GM19397 (cell line): ENCODE data around the gene PRKCA.
"Not testable (repeated sequence)": the region's sequence is repeated elsewhere in the genome, so short reads cannot be mapped to it uniquely, and the experiment has no call there.

ENCODE experiments used
- ATAC-seq: cut with Tn5 transposase; IDR thresholded peaks from one replicate; pipeline ENCODE4 v1.9.1; 2021; ENCODE audit warnings: mild to moderate bottlenecking, moderate library complexity; ENCODE audit not compliant: unreplicated experiment

The PRKCA gene

DNA sequence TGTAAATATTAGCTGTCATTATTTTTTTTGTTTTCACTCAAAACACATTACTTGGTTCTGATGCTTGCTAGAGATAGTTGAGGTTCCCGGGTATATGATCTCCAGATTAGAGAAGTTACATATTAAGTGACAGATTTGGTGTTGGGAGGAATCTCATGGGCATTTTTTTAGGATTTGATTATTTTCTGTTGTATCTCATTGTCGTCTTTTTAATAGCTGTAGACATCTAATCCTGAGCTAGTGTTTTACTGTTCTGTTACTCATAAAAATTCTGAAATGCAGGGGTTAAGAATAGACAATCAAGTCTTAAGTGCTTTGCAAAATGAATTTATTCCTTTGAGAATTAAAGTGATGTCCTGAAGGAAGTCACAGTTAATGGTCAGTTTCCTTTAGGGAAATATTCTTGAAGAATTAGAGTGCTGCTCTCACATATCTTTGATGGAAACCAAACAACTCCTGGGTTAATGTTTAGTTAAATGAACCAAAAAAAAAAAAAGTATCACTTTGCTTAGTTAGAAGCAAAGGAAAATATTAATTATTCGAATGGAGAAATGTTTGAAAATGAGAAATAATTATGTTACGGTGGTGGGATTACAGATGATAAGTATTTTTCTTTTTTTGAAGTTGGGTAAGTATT, 280.8 kb downstream of the PRKCA start:
- no peak for ATAC-seq

DNA sequence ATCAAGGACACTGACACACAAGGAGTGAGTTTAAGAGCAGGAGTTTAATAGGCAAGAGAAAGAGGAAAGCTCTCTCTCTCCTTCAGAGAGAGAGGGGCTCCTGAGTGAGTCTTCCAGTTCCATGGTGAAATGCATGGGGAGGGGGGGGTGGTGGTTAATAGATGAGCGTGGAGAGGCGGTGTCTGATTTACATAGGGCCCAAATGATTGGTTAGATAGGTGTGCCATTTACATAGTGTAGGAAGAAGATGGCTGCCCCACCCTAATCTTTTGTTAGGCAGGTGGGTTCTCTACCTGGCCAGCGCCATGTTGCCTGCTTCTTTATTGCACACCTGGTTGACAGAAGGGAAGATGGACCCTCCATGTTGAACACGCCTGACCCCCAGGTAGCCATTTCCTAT, 282.5 kb downstream of the PRKCA start:
- ATAC-seq, result no peak

DNA sequence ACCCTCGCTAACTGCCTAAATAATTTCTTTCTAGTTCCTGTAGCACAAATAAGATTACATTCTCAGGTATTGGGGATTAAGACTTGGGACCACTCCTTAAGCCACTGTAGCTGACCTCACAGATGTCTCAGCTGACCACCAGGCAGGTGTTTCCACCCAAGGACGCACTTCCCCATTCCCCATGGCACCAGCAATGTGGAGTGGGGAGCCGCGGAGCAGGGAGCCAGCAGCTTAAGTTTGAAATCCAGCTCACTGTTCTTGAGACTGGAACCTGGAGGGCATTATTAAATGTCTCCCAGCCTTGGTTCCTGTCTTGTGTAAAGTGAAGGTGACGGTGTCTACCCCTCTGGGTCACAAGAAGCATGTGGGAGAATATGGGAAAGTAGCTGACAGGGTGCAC, 283.1 kb downstream of the PRKCA start:
- no peak for ATAC-seq

DNA sequence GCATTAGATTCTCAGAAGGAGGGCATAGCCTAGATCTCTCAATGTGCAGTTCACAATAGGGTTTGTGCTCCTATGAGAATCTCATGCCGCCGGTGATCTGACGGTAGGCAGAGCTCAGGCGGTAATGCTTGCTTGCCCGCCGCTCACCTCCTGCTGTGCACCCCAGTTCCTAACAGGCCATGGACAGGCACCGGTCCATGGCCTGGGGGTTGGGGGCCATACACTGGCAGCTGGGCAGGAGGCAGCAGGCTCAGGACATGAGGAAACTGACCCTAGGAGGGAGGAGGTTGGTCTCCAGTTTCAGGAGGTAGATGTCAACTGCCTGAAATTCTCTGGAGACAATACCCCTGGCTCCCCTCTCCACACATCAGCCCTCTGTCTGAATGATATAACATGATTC, 287.5 kb downstream of the PRKCA start:
- no peak for ATAC-seq

DNA sequence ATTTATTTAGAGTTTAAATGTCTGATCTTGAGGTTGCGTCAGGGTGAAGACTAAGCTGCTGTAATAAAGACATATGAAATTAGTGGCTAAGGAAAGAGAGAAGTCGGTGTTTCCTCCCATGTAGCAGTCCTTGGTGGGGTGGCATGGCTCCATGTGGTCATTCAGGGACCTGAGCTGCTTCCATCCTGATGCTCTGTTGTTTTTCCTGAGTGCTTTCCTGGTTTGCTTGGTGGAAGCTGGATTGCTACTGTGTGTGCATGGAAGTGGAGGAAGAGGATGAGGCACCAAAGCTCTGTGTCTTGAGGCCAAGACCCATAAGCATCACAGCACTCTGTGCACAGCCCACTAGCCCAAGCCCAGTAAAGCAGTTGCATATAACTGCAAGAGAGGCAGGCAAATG, 290.7 kb downstream of the PRKCA start:
- no peak for ATAC-seq

DNA sequence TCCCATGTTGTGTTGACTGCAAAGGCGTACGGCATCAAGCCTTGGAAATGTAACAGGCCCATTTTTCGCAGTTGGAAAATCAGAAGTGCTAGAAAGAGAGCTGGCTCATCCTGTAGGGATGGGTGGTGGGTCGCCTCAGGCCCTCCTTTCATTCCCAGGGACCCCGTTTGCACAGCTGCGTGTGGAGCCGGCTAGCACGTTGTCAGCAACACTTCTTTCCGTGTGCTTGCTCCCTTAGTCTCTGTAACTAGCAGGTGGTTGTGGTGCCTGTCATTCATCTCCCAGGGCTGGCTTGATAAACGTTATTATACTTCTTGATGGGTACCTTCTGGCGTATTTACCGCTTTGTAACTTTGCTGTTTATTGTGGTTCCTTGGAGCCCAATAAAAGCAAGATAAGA, 293.5 kb downstream of the PRKCA start:
- no peak for ATAC-seq

DNA sequence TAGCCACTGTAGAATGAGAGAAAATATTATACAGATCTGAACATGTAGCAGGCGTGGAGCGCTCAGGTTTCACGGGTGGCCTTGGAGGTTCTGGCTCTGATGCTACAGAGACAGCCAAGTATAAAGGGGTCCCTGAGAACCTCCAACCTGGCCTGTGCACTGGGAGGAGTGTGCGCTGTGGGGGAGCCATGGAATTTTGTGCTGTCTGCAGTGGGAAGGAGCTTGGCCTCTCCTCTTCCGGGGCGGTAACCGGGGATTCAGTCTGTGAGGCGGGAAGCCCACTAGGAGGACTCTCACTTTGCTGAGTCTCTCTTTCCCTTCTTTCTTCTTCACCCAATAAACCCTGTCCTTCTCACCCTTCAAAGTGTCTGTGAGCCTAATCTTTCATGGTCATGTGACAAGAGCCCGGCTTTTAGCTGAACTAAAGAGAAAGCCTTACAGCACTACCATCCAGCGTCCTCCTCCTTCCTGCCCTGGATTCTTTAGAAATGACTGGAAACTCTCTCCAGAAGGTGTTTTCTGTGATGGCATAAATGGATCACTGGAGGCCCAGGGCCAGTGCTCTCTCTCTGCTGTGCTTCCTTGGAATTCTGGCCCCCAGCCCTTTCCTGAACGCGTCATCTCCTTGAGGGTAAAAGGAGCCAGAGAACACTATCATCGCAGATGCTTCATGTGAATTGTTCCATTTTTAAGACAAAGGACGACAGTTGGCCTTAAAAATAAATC, 300.4 kb downstream of the PRKCA start:
- no peak for ATAC-seq

DNA sequence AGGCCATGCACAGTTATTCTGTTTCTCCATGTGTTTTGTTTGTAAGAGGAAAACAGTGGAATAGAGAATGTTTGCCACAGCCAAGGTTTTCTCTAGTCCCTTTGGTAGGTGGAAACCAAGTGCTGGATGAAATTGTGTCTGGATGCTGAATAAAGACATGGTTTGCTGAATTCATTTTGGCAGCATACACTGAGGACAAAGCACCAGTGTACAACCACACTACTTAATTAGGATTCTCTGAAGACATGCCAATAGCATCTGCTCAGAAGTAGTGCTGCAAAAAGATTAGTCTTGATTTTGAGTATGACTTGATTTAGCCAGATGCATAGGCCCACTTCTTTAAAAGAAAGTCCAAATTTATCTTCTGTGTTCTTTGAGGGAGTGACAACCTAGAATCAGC, 302.0 kb downstream of the PRKCA start:
- no peak for ATAC-seq

DNA sequence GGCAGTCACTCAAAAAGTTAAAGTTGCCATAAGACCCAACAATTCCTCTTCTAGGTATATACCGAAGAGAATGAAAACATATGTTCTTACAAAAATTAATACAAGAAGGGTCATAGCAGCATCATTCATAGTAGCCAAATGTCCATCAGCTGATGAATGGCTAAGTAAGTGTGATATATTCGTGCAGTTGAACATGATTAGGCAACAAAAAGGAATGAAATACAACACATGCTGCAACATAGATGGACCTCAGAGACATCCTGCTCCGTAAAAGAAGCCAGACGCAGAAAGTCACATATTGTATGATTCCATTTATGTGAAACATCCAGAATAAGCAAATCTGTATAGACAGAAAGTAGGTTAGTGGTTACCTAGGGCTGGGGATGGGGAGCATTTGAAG, 303.1 kb downstream of the PRKCA start:
- no peak for ATAC-seq

DNA sequence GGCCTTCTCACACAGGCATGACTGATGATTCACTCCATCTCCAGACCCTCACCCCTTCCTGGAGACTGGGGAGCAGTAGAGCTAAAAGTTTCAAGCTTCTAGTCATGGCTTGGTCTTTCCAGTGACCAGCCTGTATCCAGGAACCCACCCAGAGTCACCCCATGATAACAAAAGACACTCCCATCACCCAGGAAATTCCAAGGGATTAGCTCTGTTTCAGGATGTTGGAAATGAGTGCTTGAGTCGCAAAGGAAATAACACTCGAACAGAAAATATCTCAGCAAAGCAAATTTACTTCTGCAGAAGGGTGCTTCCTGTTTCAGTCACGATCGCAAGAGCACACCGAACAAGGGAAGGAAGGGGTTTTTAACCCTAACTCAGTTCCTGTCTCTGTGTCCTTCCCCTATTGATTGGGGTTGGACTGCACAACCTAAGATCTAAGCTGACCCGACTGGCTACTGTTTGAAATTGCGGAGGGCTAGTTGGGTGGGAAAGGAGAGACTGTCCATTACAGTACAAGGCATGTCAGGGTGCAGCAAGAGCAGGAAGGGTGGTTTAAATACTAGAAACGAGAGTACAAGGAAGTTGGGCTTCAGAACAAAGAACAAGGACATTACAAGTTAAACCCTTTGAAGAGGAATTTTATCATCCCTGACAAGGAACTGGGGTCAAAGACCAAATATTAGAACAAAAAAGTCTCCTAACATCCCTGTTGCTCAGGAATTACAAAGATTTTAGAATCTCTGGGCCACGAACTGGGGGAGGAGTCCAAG, 308.1 kb downstream of the PRKCA start:
- ATAC-seq, result no peak

DNA sequence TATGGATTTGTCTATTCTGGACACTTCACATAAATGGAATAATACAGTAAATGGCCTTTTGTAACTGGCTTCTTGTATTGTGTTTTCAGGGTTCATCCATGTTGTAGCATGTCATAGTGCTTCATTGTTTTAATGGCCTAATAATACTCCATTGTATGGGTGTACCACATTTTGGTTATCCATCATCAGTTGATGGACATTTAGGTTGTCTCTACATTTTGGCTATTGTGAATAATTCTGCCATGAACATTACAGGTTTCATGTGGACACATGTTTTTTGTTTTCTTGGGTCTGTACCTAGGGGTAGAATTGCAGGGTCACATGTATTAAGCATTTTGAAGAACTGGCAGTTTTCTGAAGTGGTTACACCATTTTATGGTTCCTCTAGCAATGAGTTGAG, 309.0 kb downstream of the PRKCA start:
- no peak for ATAC-seq

DNA sequence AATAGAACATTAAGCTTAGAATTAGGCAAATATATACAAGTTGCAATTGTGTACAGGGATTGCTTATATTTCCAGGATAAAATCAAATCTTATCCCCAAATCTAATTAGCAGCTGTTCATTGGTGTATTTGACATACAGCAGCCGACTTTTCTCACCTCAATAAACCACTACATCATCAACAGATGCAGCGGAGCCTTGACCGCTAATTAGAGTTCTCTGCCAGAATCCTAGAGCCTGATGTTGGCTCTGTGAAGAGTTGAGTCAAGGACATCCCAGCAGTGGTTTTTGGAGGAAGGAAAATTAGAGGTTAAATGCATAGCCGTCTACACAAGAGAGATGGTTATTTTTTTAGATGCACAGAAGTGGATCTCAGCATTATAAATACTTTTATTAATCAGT, 310.6 kb downstream of the PRKCA start:
- no peak for ATAC-seq

DNA sequence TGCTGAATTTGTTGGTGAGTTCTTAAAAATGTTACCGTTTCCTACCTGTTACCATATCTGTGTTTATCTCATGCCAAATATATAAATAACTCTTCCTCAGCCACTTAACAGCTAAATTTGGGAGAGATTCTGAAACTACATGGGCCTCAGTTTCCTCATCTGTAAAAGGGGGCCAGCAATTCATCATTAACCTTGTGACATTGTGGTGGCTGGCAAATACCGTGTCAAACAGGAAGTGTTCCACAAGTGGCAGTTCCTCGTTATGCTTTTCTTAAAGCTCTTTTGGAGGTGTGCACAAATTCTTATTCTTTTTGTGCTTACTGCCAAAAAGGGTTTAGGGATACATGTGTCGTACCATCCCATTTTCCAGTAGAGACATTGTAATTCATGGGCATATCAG, 312.1 kb downstream of the PRKCA start:
- ATAC-seq, result no peak

DNA sequence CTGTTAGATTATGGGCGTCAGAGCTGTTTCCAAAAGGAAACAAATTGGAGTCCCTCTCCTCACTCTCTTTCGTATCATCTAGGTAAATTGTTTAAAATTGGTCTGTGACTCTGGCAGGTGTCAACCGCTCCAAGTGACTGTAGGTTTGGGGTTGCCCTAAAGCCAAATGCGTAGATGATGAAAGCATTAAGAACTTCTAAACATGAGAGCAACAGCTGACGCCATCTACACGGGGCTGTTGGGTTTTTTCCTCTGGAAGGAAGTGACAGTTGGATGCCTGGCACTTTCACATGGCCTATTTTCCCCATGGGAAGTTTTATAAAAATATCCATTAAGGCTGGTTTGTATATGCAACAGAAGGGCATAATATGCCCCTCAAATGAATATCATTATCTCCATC, 316.8 kb downstream of the PRKCA start:
- ATAC-seq, result no peak

DNA sequence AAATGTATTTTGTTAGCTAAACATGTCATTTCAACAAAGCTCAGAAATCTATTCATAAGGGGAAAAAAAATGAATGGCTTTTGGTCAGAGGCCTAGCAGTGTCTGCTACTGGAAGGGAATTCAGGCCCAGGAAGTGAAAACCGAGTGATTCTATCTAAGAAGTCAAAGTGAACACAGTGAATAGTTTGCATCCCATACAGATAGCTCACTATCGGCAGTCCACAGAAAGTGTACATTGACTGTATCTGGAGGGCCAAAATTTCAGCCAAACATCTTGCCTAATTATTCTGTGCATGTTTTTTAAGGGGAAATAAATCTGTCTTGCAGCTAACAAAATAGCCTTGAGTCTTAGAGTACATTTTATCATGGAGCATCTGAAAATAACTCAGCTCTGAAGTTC, 318.1 kb downstream of the PRKCA start:
- ATAC-seq, result no peak

DNA sequence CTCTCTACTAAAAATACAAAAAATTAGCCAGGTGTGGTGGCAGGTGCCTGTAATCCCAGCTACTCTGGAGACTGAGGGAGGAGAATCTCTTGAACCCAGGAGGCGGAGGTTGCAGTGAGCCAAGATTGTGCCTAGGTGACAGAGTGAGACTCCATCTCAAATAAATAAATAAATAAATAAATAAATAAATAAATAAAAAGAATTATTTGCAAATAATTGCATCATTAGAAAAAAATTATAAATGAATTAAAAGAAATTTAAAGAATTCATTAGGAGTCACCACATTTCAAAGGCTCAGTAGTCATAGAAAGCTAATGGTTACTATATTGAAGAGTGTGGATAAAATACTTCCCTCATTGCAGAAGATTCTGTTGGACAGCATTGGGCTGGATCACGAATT, 322.2 kb downstream of the PRKCA start:
- ATAC-seq, result not testable (repeated sequence)

DNA sequence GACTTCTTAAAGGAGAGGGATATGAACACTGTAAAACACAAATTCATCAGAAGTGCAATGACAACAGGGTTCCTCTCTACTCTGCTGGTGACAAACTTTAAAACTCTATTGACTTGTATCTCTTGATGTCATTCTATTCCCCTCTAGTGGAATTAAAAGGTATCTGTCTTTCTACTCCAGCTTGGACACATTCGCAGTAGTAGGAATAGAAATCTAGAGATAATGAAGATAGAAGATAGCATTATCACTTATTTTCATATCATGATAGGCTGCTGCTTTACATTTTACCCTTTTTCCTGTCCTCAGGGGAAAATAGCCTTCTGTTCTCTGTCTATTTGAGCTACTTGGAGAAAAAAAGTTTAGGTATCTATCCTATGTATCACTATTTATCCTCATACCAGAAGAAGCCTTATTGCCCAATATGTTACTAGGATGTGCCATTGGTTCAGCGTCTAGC, 322.9 kb downstream of the PRKCA start:
- ATAC-seq, result no peak

DNA sequence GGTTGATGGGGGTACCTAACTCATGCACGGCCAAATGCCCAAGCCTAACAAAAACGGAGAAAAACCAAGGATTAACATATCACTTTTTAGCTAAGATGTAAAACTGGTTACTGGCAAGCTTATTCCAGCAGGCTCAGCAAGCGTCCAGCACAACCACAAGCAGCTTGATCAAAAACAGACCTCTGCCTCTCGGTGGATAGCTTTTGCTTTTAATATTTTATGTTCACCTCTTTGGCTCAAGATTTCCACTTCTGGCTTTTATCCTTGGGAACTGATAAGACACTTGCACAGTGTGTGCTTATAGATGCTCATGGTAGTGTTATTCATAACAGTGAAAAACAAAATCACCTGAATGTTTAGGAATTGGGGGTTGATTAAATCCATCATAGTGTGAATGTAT, 325.6 kb downstream of the PRKCA start:
- no peak for ATAC-seq

DNA sequence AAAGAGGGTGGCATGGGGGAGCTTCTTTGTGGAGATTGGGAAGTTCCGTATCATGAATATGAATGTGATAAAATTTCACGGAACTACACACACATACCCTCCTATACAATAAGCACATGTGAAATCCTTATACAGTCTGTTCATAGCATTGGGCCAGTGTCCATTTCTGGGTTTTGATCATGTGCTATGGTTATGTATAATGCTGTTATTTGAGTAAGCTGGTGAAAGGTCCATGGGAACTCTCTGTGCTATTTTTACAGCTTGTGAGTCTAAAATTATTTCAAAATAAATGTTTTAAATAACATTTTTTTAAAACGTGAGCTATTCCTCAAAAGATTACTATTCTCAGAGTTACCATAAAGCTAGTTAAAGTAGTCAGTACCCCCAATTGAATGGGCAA, 327.3 kb downstream of the PRKCA start:
- ATAC-seq, result no peak

DNA sequence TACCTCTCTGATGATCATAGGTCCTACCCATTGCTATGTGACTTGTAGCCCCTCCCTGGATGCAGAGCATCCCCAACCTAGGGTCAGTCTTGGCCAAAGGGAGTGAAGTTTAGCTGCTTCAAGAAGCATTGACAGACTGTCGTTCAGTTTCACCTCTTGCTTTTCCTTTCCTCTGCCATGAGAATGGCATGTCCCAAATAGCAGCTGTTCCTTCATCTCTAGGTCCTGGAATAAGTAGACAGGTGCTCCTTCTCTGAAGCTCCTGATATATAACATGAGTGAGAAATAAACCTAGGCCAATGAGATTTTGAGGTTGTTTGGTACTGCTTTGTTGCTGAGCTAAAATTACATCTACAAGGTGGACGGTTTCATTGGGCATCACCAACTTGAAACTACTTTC, 328.0 kb downstream of the PRKCA start:
- no peak for ATAC-seq

DNA sequence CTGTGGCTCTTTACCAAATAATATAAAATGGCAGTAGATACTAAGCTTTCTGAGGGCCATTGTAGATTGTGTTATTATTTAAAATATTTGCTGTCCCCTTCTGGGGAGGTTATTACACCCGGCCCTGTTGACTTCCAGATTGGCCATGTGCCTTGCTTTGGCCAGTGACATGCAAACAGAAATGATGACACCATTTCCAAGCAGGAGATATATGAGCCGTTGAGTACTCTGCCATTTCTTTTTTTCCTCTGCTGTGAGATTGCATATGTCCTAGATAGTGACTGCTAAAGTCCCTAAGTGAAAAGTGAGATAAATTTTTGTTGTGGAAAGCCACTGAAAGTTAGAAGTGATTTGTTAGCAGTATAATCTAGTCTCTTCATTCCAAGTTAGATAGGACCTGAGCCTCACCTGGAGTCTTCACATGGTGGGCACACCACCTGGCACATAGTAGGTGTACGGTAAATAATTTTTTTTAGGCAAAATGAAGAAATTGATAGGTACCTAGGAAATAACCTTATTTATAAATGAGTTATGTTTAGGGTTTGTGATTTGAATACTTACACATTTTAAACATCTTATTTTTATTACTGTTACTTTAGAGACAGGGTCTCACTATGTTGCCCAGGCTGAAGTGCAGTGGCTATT, 328.5 kb downstream of the PRKCA start:
- ATAC-seq, result no peak

DNA sequence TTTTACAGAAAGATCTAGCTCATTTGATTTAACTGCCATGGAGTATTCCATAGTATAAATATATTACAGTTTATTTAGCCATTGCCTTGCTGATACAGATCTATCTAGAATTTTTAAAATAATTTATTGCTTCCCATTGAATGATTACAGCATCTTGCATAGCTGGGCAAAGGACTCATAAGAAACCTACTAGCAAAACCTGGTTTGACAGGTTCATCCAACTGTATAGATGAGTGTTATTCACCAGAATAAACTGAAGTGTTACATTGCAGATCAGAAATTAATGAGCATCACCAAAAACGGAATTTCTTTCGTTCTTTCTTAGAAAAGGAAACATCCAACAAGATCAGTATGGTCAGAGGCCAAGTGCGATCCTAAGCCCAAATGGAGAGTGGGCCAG, 330.3 kb downstream of the PRKCA start:
- ATAC-seq, result no peak
